Chondrocyte (in vitro differentiated cells): ENCODE data around the gene MAFB. TPM values are rescaled to one million over a fixed set of nuclear protein-coding genes. Genes with fewer than 3 reads are reported as not detected.

Experiments used
- DNase-seq: peaks from one replicate; pipeline ENCODE4 v3.0.0; 2021; ENCODE audit warnings: mixed read lengths, low spot score
- H3K27ac Mint-ChIP-seq: one replicate; pipeline ENCODE4 v1.8.0; 2021; ENCODE audit warnings: mild to moderate bottlenecking, moderate library complexity, mixed read lengths; ENCODE audit not compliant: unreplicated experiment
- H3K27me3 Mint-ChIP-seq: 2 replicates; pipeline ENCODE4 v1.8.0; 2021; ENCODE audit warnings: low read depth, mixed read lengths
- H3K36me3 Mint-ChIP-seq: 2 replicates; pipeline ENCODE4 v1.8.0; 2021; ENCODE audit warnings: low read depth, mixed read lengths
- H3K4me1 Mint-ChIP-seq: 2 replicates; pipeline ENCODE4 v1.8.0; 2021; ENCODE audit warnings: low read depth, mild to moderate bottlenecking, mixed read lengths
- H3K4me3 Mint-ChIP-seq: one replicate; pipeline ENCODE4 v1.8.0; 2021; ENCODE audit warnings: mild to moderate bottlenecking, moderate library complexity, mixed read lengths; ENCODE audit not compliant: unreplicated experiment
- H3K9me3 Mint-ChIP-seq: 2 replicates; pipeline ENCODE4 v1.8.0; 2021; ENCODE audit warnings: low read depth, mixed read lengths
- CTCF ChIP-seq: fragments of 200-600 bp; sonication (generic); IDR thresholded peaks from 2 replicates; pipeline ENCODE4 v1.5.0; 2021; ENCODE audit warnings: antibody characterized with exemption, mild to moderate bottlenecking, moderate library complexity
- total RNA-seq: library from RNA; stranded (reverse); gene quantifications from 3 replicates; pipeline ENCODE4 v1.2.1, GENCODE V29; 2021

Gene MAFB
- total RNA-seq, 1 donor from 2014 or later = 4.2 TPM

- H3K36me3 Mint-ChIP-seq = no peaks in the 10 kb centered on the region
- peaks cover 45% of the 10 kb centered on the region for H3K27me3 Mint-ChIP-seq
- H3K4me3 Mint-ChIP-seq = no peak overlapping the region
- no peak overlapping the region for H3K27ac Mint-ChIP-seq
- no peaks in the 10 kb centered on the region for H3K4me1 Mint-ChIP-seq
- DNase-seq = no peak
- no peak for TF ChIP-seq CTCF
- H3K9me3 Mint-ChIP-seq = no peaks in the 10 kb centered on the region
These were observed 24.5 kb upstream of the MAFB start for GRCh38 chr20:40713508-40713907.

- H3K4me3 Mint-ChIP-seq = no peak overlapping the region
- no peaks in the 10 kb centered on the region for H3K4me1 Mint-ChIP-seq
- H3K9me3 Mint-ChIP-seq = no peaks in the 10 kb centered on the region
- H3K36me3 Mint-ChIP-seq = no peaks in the 10 kb centered on the region
- no peak overlapping the region for H3K27ac Mint-ChIP-seq
- peaks cover 43% of the 10 kb centered on the region for H3K27me3 Mint-ChIP-seq
- no peak for DNase-seq
- no peak for TF ChIP-seq CTCF
These were observed 22.0 kb upstream of the MAFB start for GRCh38 chr20:40711079-40711478.

GRCh38 chr20:40710603-40711002 lies 21.6 kb upstream of the MAFB start:
- no peak overlapping the region for H3K27ac Mint-ChIP-seq

GRCh38 chr20:40706977-40707582 lies 18.0 kb upstream of the MAFB start:
- Mint-ChIP-seq H3K27ac (no peak overlapping the region), H3K9me3 (no peaks in the 10 kb centered on the region)

More at GRCh38 chr20:40710603-40711002, 21.6 kb upstream of the MAFB start:
- Mint-ChIP-seq H3K27me3 (peaks cover 41% of the 10 kb centered on the region), H3K36me3 (no peaks in the 10 kb centered on the region), H3K9me3 (no peaks in the 10 kb centered on the region), H3K4me3 (no peak overlapping the region), H3K4me1 (no peaks in the 10 kb centered on the region)
- no peak for TF ChIP-seq CTCF
- DNase-seq = no peak

GRCh38 chr20:40705413-40705812 lies 16.4 kb upstream of the MAFB start:
- no peak for TF ChIP-seq CTCF
- no peaks in the 10 kb centered on the region for H3K4me1 Mint-ChIP-seq
- H3K4me3 Mint-ChIP-seq = no peak overlapping the region
- no peaks in the 10 kb centered on the region for H3K36me3 Mint-ChIP-seq
- no peak for DNase-seq
- H3K27me3 Mint-ChIP-seq = peaks cover 36% of the 10 kb centered on the region
- no peaks in the 10 kb centered on the region for H3K9me3 Mint-ChIP-seq
- no peak overlapping the region for H3K27ac Mint-ChIP-seq

More at GRCh38 chr20:40706977-40707582, 18.0 kb upstream of the MAFB start:
- no peaks in the 10 kb centered on the region for H3K4me1 Mint-ChIP-seq
- peak; percentile 36 for TF ChIP-seq CTCF
- H3K4me3 Mint-ChIP-seq = no peak overlapping the region
- H3K27me3 Mint-ChIP-seq = peaks cover 45% of the 10 kb centered on the region
- H3K36me3 Mint-ChIP-seq = no peaks in the 10 kb centered on the region
- DNase-seq = no peak
